Uterus (tissue), 4 donors: ENCODE data around the gene ABLIM2. TPM values are rescaled to one million over a fixed set of nuclear protein-coding genes. Genes with fewer than 3 reads are reported as not detected.

ENCODE experiments used
- DNase-seq, 2 donors: peaks; one replicate each; pipeline ENCODE4 v3.0.0-alpha.2; 2019 to 2020
- H3K27ac ChIP-seq, 2 donors: fragments of 200-600 bp; sonication (generic); 1 replicate in 1 of 2; 2 replicates in 1 of 2; pipeline ENCODE4 v1.5.1; 2016 to 2018
- H3K27me3 ChIP-seq, 2 donors: fragments of 200-600 bp; sonication (generic); one replicate each; pipeline ENCODE4 v1.5.1; 2018 to 2019; ENCODE audit warnings: control low read depth in 1 of 2
- H3K36me3 ChIP-seq, 2 donors: fragments of 200-600 bp; sonication (generic); one replicate each; pipeline ENCODE4 v1.5.1; 2019; ENCODE audit warnings: control low read depth in 1 of 2
- H3K4me1 ChIP-seq, 2 donors: fragments of 200-600 bp; sonication (generic); one replicate each; pipeline ENCODE4 v1.5.1; 2018 to 2019; ENCODE audit warnings: control low read depth in 1 of 2
- H3K4me3 ChIP-seq, 2 donors: fragments of 200-600 bp; sonication (generic); 1 replicate in 1 of 2; 2 replicates in 1 of 2; pipeline ENCODE4 v1.5.1; 2018 to 2019; ENCODE audit warnings: mild to moderate bottlenecking in 1 of 2
- H3K9me3 ChIP-seq, 2 donors: fragments of 200-600 bp; sonication (generic); one replicate each; pipeline ENCODE4 v1.5.1; 2019; ENCODE audit warnings: control low read depth in 1 of 2
- CTCF ChIP-seq, 4 experiments: fragments of 200-600 bp in 2 of 4; fragments of 450-650 bp in 2 of 4; sonication (generic) in 2 of 4; IDR thresholded peaks; one replicate each; pipeline ENCODE4 v1.5.1; 2016 to 2019; ENCODE audit warnings: antibody characterized with exemption in 4 of 4, mild to moderate bottlenecking in 2 of 4, moderate library complexity in 1 of 4
- POLR2A ChIP-seq, 2 donors: fragments of 450-650 bp; IDR thresholded peaks; one replicate each; pipeline ENCODE4 v1.6.1; 2016; ENCODE audit warnings: antibody characterized with exemption in 2 of 2, mild to moderate bottlenecking in 1 of 2, moderate library complexity in 1 of 2
- intact Hi-C: fragments of 100-400 bp; cut with DNase I; formaldehyde crosslinking; loops from one replicate; pipeline ENCODE4 v1.15.1; 2023; ENCODE audit warnings: low total_unique reads
- total RNA-seq, 4 donors: library from RNA; depleted of rRNA in 3 of 4; stranded (reverse); fragments of >200 nt in 3 of 4; gene quantifications; one replicate each; pipeline versions ENCODE4 v1.1.0 to v1.2.4, GENCODE V29; 2014 to 2023
- donor health status: DM: yes; HTN: yes; CAD: no.

ABLIM2 gene
- total RNA-seq, 4 donors from 2014 or later, result 0.77 to 6.0 (median 1.5) TPM

- H3K4me3 ChIP-seq, result no peak overlapping the region
- no peak overlapping the region for H3K27ac ChIP-seq
- DNase-seq, result no peak
- intact Hi-C loops, result no loop called here
- H3K4me1 ChIP-seq, result no peaks in the 10 kb centered on the region
- no peaks in the 10 kb centered on the region for H3K36me3 ChIP-seq
- no peaks in the 10 kb centered on the region for H3K27me3 ChIP-seq
- TF ChIP-seq CTCF (IDR thresholded peaks at IDR 0.05), result no peak
- TF ChIP-seq POLR2A (IDR thresholded peaks at IDR 0.05), result no peak
- H3K9me3 ChIP-seq, result no peaks in the 10 kb centered on the region
These were observed 132.9 kb downstream of the ABLIM2 start for GRCh38 chr4:8025668-8026067.

GRCh38 chr4:8024073-8024786, 134.4 kb downstream of the ABLIM2 start:
- Histone ChIP-seq H3K27me3 (no peaks in the 10 kb centered on the region), H3K27ac (no peak overlapping the region), H3K36me3 (no peaks in the 10 kb centered on the region), H3K4me1 (no peaks in the 10 kb centered on the region), H3K9me3 (no peaks in the 10 kb centered on the region), H3K4me3 (no peak overlapping the region)
- TF ChIP-seq POLR2A (IDR thresholded peaks at IDR 0.05) (no peak), CTCF (IDR thresholded peaks at IDR 0.05) (no peak)
- intact Hi-C loops, result no loop called here
- DNase-seq, result no peak

- DNase-seq, result no peak
- Histone ChIP-seq H3K27ac (no peak overlapping the region), H3K9me3 (no peaks in the 10 kb centered on the region), H3K27me3 (no peaks in the 10 kb centered on the region), H3K4me3 (no peak overlapping the region), H3K4me1 (no peaks in the 10 kb centered on the region), H3K36me3 (no peaks in the 10 kb centered on the region)
- intact Hi-C loops, result no loop called here
- TF ChIP-seq CTCF (IDR thresholded peaks at IDR 0.05), result no peak
- no peak for TF ChIP-seq POLR2A (IDR thresholded peaks at IDR 0.05)
These were observed 134.9 kb downstream of the ABLIM2 start for GRCh38 chr4:8023696-8024033.

- Histone ChIP-seq H3K27ac (no peak overlapping the region), H3K36me3 (no peaks in the 10 kb centered on the region), H3K4me3 (no peak overlapping the region), H3K9me3 (no peaks in the 10 kb centered on the region), H3K4me1 (no peaks in the 10 kb centered on the region), H3K27me3 (no peaks in the 10 kb centered on the region)
- no peak for TF ChIP-seq POLR2A (IDR thresholded peaks at IDR 0.05)
- no peak for TF ChIP-seq CTCF (IDR thresholded peaks at IDR 0.05)
- intact Hi-C loops, result no loop called here
- no peak for DNase-seq
These were observed 135.6 kb downstream of the ABLIM2 start for GRCh38 chr4:8022767-8023695.

GRCh38 chr4:8021796-8022195, 136.8 kb downstream of the ABLIM2 start:
- Histone ChIP-seq H3K27me3 (no peaks in the 10 kb centered on the region), H3K9me3 (no peaks in the 10 kb centered on the region), H3K27ac (no peak overlapping the region), H3K4me1 (no peaks in the 10 kb centered on the region), H3K4me3 (no peak overlapping the region), H3K36me3 (no peaks in the 10 kb centered on the region)
- no peak for DNase-seq
- intact Hi-C loops, result no loop called here
- no peak for TF ChIP-seq CTCF (IDR thresholded peaks at IDR 0.05)
- no peak for TF ChIP-seq POLR2A (IDR thresholded peaks at IDR 0.05)
